ENCODE results near the gene ADM.

The ADM gene

DNA sequence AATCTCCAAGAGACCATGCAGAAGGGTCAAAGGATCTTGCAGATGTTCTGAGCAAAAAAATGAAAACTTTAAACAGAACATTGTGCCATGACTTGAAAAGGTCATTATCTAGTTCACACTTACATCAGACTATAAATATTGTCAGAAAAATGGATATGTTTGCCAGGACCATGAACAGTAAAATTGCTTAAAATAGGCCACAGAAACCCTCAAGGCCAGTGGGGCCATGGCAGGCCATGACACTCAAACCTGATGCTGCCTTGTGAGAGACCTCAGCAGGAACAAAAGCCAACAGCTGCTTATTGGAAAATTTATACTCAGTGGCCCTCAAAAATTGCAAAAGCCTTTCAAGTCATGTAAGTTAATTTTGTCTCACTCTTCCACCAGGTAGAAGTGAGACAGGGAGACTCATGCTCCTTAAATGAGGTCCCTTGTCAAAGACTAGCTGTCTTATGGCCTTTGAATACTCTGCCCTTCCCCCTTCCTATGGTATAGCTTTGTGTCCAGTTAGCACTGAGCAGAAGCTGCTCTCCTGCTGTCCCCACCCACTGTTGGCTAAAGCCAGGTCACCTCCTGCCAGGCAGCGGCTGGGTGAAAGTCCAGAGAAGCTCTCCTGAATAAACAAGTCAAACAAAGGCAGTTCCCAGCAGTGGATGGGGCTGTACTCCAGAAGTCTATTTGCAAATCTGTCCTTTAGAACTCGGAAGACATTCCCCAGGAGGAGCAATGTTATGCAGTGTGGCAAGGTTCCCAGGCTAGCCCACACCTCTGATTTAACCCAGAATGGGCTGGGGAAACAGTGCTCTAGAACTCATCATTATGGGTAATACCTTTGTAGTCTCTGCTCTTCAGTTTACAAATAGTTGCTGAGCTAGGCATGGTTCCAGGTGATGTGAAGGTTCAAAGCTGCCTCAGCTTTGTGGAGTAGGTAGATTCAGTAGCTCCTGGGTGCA lies 21.4 kb downstream of the ADM start:
- no peak for DNase-seq (ENCODE audit: extremely low read depth in 1 of 2, low read depth in 1 of 2)

DNA sequence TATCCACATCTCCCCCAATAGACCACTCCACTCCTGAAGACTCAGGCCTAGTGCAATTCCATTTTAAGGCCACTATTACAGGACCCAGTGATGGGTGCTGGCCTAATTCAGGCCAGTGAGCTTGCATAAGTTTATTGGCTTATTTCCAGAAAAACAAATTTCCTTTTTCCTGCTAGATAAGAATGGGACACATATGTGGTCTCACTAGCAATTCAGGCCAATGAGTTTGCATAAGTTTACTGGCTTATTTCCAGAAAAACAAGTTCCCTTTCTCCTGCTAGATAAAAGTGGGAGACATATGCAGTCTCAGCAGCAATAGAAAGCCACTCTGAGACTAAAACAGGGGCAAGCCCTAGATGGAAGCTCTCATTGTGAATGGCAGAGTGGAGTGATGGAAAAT lies 22.4 kb downstream of the ADM start:
- DNase-seq (ENCODE audit: extremely low read depth in 1 of 2, low read depth in 1 of 2): no peak

DNA sequence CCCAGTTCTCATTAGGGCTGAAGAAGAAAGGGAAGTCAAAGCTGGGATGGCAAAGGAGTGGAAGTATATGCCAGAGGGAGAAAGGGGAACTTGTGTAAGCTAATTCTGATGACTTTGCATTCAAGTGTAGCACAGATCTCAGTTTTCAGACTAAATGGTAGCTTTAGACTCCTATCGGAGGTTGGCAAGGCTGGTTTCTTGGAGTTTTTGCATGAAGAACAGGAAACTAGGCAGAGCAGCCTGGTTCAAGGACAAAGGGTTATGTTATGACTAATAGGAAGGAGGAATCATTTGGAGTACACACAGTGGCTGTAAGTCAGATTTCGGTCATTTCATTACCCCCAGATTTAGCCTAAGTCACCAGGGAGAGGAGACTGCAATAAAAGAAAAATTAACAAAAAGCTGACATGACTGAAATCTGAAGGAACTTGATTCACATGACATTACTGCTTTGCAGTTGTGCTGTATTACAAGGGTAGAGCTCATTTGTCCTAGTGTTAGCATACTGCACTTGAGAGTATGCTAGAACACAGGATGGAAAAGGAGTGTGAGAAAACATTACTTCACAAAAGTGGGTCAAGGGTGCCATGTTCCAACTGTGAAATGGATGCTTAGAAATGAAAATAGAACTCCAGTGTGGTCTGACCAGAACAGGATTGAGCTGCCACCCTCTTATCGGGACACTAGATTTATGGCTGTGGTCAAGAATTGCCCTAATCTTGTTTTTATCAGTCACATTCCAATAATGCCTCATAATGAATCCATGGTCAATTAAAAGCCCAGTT lies 23.6 kb downstream of the ADM start:
- no peak for DNase-seq (ENCODE audit: extremely low read depth in 1 of 2, low read depth in 1 of 2)

DNA sequence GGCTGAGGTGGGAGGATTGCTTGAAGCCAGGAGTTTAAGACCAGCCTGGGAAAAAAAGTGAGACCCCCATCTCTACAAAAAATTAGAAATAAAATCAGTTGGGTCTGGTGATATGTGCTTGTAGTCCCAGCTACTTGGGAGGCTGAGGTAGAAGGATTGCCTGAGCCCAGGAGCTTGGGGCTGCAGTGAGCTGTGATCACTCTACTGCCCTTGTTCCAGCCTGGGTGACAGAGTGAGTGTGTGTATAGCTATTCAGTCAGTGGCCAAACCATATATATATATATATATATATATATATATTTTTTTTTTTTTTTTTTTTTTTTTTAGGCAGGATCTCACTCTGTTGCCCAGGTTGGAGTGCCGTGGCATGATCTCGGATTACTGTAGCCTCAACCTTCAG lies 24.5 kb downstream of the ADM start:
- DNase-seq (ENCODE audit: extremely low read depth in 1 of 2, low read depth in 1 of 2): no peak

DNA sequence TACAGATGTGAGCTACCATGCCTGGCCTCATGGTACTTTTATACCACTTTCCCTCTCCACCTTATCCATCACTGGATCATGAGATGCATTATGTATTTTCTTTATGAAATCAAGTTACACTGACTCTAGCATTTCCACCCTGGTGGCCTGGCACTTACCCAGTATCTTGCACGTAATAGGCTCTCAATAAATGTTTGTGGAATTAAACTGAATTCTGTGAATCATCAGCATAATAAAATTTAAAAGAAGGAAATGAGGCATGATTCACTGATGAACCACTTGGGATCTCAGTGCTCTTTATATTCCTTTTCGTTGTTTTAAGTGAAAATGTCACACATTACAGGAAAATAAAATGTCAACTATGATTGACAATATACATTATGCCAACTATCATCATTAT lies 25.1 kb downstream of the ADM start:
- DNase-seq (ENCODE audit: extremely low read depth in 1 of 2, low read depth in 1 of 2): no peak

DNA sequence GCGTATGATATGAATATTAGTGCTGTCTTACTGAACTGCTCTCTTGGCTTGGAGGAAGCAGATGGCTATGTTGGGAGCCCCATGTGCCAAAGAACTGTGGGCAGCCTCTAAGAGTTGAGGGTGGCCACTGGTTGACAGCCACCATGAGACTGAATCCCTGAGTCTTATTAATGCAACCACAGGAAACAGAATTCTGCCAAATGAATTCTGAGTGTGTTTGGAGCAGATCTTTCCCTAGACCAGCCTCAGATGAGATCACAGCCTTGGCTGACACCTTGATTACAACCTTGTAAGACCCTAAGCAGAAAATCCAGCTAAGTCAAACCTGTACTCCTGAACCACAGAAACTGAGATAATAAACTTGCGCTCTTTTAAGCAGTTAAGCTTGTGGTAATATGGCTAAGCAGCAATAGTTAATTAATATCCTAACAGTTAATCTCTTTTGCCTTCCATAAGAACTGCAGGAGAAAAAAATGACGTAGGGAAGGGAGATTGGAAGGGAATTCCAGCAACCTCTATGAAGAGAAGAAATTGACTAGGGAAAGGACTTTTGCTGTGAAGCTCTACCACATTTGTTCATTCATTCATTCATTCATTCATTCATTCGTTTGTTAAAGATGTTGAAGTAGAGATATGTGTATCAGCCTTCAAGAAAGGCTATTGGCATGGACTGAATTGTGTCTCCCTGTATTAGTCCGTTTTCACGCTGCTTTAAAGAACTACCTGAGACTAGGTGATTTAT lies 26.8 kb downstream of the ADM start:
- DNase-seq (ENCODE audit: extremely low read depth in 1 of 2, low read depth in 1 of 2): no peak

DNA sequence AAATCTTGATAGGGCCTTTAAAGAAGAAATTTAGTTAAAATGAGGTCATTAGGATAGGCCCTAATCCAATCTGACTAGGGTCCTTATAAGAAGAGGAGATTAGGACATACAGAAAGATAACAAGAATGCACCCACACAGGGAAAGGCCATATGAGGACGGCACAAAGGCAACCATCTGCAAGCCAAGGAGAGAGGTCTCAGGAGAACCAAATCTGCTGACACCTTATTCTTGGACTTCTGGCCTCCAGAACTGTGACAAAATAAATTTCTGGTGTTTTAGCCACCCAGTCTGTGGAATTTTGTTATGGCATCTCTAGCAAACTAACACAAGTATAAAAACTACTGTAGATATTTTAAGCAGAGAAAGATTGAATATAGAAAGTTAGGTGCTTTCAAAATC lies 28.6 kb downstream of the ADM start:
- DNase-seq (ENCODE audit: extremely low read depth in 1 of 2, low read depth in 1 of 2): no peak

DNA sequence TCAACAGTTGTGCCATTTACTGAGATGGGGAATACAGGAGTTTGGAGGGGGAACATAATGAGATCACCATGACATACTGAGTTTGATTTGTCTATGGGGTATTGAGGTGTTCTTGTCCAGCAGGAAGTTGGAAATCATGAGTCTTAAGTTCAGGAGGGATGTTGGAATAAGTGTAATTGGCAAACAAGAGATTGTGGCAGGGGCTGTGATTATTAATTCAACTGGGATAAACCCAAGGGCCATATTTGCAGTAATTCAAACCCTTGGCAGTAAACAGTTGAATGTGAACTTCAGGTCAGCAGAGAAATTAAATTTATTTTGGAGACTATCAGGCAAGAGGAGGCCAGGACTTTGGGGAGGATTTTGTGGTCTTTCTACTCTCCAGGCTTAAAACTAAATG lies 33.4 kb downstream of the ADM start:
- no peak for DNase-seq (ENCODE audit: extremely low read depth in 1 of 2, low read depth in 1 of 2)

DNA sequence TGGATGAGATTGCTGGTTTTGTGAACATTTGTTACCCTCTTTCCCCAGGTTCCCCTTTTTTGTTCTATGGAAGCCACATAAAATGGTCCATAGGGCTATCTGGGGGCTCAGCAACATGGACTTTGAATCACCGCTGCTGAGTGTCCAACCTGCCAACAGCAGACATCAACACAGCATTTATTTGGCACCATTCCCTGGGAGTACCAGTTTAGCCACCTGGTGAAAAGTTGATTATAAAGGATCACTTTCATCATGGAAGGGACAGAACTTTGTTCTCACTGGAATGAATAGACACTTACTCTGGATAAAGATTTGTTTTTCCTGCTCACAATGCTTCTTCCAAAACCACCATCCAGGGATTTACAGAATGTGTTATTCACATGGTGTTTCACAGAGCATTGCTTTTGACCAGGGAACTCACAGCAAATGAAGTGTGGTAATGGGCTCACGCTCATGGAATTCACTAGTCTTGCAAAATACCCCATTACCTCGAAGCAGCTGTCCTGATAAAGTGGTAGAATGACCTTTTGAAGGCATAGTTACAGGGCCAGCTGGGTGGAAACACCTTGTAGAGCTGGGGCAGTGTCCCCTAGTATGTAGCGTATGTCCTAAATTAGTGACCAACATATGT lies 43.9 kb downstream of the ADM start:
- DNase-seq (ENCODE audit: extremely low read depth in 1 of 2, low read depth in 1 of 2): no peak

DNA sequence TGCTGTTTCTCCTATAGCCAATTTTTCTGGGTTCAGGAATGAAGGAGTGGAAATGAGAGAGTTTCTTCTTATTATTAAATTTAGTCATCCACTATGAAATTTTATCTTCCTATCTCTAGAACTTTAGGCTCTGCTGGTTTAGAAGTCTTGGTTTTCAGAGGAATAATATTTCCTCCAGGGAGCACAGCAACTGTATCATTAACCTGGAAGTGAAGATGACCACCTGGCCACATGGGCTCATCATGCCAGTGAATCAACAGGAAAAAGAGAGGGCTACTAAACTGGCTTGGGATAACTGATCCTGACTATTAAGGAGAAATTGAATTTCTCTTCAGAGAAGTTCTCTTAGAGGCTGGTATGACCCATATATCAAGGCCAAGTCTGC lies 44.4 kb downstream of the ADM start:
- DNase-seq (ENCODE audit: extremely low read depth in 1 of 2, low read depth in 1 of 2): no peak

DNA sequence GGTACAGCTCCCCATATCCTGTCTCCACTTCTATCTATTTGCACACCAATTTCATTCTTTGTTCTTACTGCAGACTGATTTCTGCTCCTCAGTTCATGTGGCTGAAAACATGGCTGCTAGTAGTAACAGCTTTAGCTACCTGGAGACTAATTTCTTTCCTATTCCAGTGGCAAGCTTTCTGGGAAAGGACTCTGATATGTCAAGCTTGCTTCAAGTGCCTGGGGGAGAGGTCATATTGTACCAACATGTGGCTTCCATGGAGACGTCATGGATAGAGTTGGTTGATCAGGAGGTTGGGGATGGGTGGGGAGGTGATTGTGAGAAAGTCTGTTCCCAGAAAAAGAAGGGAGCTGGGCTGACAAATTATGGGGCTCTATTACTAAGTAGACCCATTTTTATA lies 44.9 kb downstream of the ADM start:
- no peak for DNase-seq (ENCODE audit: extremely low read depth in 1 of 2, low read depth in 1 of 2)

DNA sequence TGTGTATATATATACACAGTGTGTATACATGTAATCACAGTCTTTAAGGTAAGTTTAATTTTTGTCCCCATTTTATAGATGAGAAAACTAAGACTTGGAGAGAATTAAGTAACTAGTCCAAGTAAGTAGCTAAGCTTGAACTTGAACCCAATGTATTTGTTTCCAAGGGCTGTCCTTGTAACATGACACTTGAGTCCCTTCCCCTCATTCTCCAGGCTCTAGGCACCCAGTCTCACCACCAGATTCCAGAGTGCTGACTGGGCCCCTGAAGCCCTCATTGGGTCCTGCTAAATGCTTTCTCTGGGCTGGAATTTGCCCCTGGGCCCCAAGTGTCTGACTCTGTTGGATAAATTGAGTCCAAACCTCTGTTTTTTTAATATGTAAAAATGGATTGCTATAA lies 45.5 kb downstream of the ADM start:
- no peak for DNase-seq (ENCODE audit: extremely low read depth in 1 of 2, low read depth in 1 of 2)

DNA sequence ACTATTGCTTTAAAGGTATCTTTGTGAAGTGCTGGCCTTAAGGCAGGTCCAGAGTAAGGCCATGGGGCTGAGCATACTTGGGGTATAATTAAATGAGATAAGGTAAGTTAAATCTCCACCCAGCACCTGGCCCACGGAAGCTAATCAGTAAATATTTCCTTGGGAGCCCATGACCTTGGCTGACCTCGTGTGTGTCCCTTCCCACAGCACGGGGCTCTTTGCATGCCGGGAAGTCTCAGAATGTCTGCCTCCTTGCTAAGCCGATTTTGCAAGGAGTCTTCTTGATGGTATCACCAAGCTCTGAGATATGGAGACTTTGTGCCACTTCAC lies 46.5 kb downstream of the ADM start:
- no peak for DNase-seq (ENCODE audit: extremely low read depth in 1 of 2, low read depth in 1 of 2)

DNA sequence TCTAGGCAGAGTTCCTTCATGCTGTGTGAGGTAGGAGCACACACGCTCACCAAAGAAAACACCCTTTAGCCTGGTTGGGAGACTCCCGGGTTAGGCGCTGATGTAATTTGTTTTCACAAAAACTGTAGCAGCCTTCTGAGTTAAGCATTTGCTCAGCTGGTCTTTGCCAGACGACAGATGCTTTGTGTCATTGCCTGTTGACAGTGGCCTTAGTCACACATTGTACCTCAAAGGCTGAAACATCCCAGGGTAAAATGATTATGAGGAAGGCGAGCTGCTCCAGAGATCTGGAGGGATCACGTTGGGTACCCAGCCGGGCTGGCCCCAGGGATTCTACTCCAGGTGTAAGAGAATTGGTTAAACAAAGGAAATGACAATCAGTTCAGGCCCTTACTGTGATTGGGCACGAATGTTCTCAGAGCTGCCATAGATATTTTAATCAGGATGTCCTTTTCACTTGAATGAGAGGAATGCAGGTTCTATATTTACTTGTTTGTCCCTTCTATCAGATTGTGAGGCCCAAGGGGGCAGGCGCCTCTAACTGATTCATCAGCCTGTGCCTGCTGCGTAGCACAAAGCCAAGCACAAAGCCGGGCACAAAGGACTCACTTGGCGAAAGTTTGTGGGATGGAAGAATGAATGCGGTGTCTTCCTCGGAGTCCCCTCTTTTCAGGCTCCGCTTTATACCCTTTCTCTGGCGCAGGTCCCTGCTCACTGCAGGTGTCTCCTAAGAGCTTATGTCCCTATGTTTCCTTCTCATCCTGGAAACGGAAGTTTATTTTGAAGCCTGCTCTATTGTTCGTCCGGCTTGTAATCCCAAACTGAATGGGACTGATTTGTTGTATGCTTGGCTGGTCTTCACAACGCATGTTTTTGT lies 47.1 kb downstream of the ADM start:
- no peak for DNase-seq (ENCODE audit: extremely low read depth in 1 of 2, low read depth in 1 of 2)

DNA sequence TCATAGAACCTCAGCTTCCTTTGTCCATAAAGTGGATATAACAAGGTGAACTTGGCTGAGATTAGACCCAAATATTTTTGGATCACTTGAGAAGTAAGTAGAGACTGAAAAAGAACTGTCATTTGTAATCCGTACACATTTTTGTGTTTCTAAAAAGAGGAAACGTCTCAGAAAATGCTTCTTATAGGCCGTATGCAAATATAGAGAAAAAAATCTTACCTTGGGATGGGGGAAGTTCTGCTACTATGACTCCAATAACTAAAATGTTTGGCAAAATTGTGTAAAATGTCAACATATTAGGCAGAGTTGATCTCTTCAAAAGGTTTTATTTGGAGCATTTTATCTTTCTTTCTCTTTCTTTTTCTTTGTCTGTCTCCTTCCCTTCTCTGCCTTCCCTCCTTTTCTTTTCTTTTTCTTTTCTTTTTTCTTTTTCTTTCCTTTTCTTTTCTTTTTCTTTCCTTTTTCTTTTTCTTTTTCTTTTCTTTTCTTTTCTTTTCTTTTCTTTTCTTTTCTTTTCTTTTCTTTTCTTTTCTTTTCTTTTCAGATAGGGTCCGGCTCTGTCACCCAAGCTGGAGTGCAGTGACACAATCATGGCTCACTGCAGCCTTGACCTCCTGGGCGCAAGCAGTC lies 48.2 kb downstream of the ADM start:
- no peak for DNase-seq (ENCODE audit: extremely low read depth in 1 of 2, low read depth in 1 of 2)

DNA sequence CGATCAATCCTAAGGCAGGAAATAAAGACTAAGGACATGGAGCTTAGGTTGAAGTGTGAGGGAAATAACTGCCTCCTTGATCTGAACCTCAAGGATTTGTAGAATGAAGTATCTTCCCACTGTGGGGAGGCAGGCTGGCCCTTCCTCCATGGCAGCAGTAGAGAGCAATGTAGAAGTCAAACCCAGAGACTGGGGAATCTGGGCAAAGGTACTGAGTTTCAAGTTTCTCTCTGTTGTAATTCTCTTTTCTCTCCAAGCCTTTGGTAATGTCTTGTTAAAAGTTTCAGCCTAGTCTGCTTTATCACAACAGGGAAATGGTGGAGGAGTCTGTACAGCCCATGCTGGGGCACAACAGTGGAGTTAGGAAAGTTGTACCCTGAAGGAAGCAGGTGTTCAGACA lies 49.5 kb downstream of the ADM start:
- DNase-seq (ENCODE audit: extremely low read depth in 1 of 2, low read depth in 1 of 2): no peak

DNA sequence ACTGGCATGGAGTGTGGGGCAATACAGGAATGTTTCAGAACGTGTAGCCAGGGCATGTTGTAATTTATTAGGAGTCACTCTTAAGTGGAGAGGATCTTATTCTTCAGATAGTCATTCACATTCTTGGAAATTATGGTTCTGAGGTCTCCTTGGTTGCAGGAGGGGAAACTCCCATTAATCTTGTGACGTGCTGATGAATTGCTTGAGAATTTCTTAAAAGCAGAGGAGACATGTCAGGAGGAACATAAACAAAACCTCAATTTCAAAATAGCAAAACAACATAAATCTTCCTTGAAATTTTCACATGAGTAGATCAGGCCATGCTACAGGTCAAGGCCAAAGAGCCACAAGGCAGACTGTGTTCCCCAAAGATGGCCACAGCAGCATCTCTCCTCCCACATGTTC lies 50.4 kb downstream of the ADM start:
- DNase-seq (ENCODE audit: extremely low read depth in 1 of 2, low read depth in 1 of 2): no peak

DNA sequence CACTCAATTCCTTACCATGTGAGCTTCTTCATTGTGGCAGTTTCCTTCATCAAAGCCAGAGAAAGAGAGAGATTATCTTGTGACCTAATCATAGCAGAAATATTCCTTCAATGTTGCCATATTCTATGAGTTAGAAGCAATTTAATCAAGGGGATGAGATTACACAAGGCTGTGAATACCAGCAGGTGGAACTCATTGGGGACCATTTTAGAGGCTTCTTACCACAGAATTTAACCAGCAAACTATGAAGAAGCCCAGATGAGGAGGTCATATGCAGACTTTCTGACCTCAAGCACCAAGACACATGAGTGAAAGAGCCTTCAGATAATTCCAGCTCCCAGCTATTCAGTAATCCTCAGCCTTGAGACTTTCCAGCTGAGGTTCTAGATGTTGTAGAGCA lies 51.3 kb downstream of the ADM start:
- no peak for DNase-seq (ENCODE audit: extremely low read depth in 1 of 2, low read depth in 1 of 2)

Data from activated CD8-positive, alpha-beta memory T cell treated with anti-CD3 and anti-CD28 coated beads for 1 hour (primary cell).